PC-9 (cell line): Measurements from ENCODE around the gene LPAR4. TPM values are rescaled to one million over a fixed set of nuclear protein-coding genes. Genes with fewer than 3 reads are reported as not detected.
"Not testable (repeated sequence)": the region's sequence is repeated elsewhere in the genome, so short reads cannot be mapped to it uniquely, and the experiment has no call there.

Experiments
- BruUV-seq: library from RNA; stranded (reverse); fragments of 400-500 nt; replicated peaks from 2 replicates; lab custom pipeline; 2021; lab: Mats Ljungman, UMichigan
- CTCF ChIA-PET: fragments of 300-600 bp; sonication (Branson Sonifier 250); formaldehyde crosslinking; loops from one replicate; lab custom pipeline; 2022; ENCODE audit warnings: antibody characterized with exemption; lab: Charles Lee
- POLR2A ChIA-PET: fragments of 300-600 bp; sonication (Branson Sonifier 250); formaldehyde crosslinking; loops from one replicate; lab custom pipeline; 2022; ENCODE audit warnings: antibody characterized with exemption; ENCODE audit not compliant: unreplicated experiment; lab: Charles Lee
- DNase-seq, 2 experiments: peaks; one replicate each; pipeline versions ENCODE4 v3.0.0 to v3.0.0-alpha.2; 2015 to 2022; ENCODE audit warnings: mixed read lengths in 1 of 2
- H2AFZ ChIP-seq: fragments of 200-600 bp; sonication (generic); 2 replicates; pipeline ENCODE4 v1.8.1; 2017; ENCODE audit warnings: antibody characterized with exemption
- H3F3A ChIP-seq: fragments of 200-600 bp; sonication (generic); 2 replicates; pipeline ENCODE4 v1.8.1; 2017; ENCODE audit warnings: antibody characterized with exemption, mild to moderate bottlenecking, low read depth; ENCODE audit not compliant: insufficient read depth
- H3K27ac ChIP-seq: fragments of 200-600 bp; sonication (generic); 2 replicates; pipeline ENCODE4 v1.6.1; 2016; ENCODE audit warnings: mixed run types
- H3K27me3 ChIP-seq: fragments of 200-600 bp; sonication (generic); 2 replicates; pipeline ENCODE4 v1.6.1; 2016; ENCODE audit warnings: low read depth, mixed run types; ENCODE audit not compliant: insufficient read depth
- H3K36me3 ChIP-seq: fragments of 200-600 bp; sonication (generic); 2 replicates; pipeline ENCODE4 v1.6.1; 2016; ENCODE audit warnings: low read depth, mixed run types
- H3K4me1 ChIP-seq: fragments of 200-600 bp; sonication (generic); replicated peaks from 2 replicates; pipeline ENCODE4 v1.6.1; 2016; ENCODE audit warnings: mixed run types; ENCODE audit not compliant: insufficient read depth
- H3K4me2 ChIP-seq: fragments of 200-600 bp; sonication (generic); 2 replicates; pipeline ENCODE4 v1.6.1; 2017; ENCODE audit warnings: mixed run types
- H3K4me3 ChIP-seq: fragments of 200-600 bp; sonication (generic); 2 replicates; pipeline ENCODE4 v1.6.1; 2016; ENCODE audit warnings: mixed run types
- H3K79me2 ChIP-seq: fragments of 200-600 bp; sonication (generic); 2 replicates; pipeline ENCODE4 v1.6.1; 2017; ENCODE audit warnings: low read depth, mixed run types
- H3K9me2 ChIP-seq: fragments of 200-600 bp; sonication (generic); 2 replicates; pipeline ENCODE4 v1.8.1; 2017; ENCODE audit warnings: mild to moderate bottlenecking; ENCODE audit not compliant: insufficient read depth
- H3K9me3 ChIP-seq: fragments of 200-600 bp; sonication (generic); 2 replicates; pipeline ENCODE4 v1.8.1; 2016; ENCODE audit warnings: low read depth; ENCODE audit not compliant: insufficient read depth
- H4K20me1 ChIP-seq: fragments of 200-600 bp; sonication (generic); 2 replicates; pipeline ENCODE4 v1.8.1; 2017; ENCODE audit not compliant: insufficient read depth
- EZH2 ChIP-seq: fragments of 200-600 bp; sonication (generic); IDR thresholded peaks from 2 replicates; pipeline ENCODE4 v1.8.0; 2017; ENCODE audit warnings: antibody characterized with exemption, low read depth
- intact Hi-C: fragments of 100-400 bp; cut with micrococcal nuclease; formaldehyde crosslinking; loops from one replicate; pipeline ENCODE4 v1.10.0; 2022; ENCODE audit not compliant: unreplicated experiment
- total RNA-seq: library from RNA; stranded (reverse); gene quantifications from 2 replicates; pipeline ENCODE4 v1.2.3, GENCODE V29; 2021
- TF ChIP-seq, protein P1 (sequence below): fragments of 200-600 bp; sonication (generic); conservative IDR thresholded peaks from 2 replicates; pipeline ENCODE4 v1.6.1; 2017; ENCODE audit warnings: mixed run types, antibody characterized with exemption, mild to moderate bottlenecking, moderate library complexity

LPAR4 gene
- total RNA-seq, 1 experiment from 2014 or later, result not detected

DNA sequence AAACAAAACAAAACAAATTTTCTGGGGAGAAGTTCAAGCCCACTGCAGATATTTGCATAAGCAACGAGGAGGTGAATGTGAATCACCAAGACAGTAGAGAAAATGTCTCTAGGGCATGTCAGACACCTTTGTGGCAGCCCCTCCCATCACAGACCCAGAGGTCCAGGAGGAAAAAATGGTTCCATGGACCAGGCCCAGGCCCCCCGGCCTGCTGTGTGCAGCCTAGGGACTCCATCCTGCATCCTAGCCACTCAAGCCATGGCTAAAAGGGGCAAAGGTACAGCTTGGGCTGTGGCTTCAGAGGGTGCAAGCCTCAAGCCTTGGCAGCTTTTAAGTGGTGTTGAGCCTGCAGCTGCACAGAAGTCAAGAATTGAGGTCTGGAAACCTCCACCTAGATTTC, 54.0 kb downstream of the LPAR4 start:
- H3K36me3 ChIP-seq, result no peaks in the 10 kb centered on the region
- no peaks in the 10 kb centered on the region for H3K9me3 ChIP-seq
- H3F3A ChIP-seq, result no peaks in the 10 kb centered on the region
- no peaks in the 10 kb centered on the region for H3K4me1 ChIP-seq
- ChIA-PET CTCF (no interaction called here), POLR2A (no interaction called here)
- H3K27ac ChIP-seq, result no peak overlapping the region
- intact Hi-C loops, result no loop called here
- BruUV-seq, result no TSS peak
- H4K20me1 ChIP-seq, result no peaks in the 10 kb centered on the region
- no peaks in the 10 kb centered on the region for H3K27me3 ChIP-seq
- TF ChIP-seq, protein P1, sequence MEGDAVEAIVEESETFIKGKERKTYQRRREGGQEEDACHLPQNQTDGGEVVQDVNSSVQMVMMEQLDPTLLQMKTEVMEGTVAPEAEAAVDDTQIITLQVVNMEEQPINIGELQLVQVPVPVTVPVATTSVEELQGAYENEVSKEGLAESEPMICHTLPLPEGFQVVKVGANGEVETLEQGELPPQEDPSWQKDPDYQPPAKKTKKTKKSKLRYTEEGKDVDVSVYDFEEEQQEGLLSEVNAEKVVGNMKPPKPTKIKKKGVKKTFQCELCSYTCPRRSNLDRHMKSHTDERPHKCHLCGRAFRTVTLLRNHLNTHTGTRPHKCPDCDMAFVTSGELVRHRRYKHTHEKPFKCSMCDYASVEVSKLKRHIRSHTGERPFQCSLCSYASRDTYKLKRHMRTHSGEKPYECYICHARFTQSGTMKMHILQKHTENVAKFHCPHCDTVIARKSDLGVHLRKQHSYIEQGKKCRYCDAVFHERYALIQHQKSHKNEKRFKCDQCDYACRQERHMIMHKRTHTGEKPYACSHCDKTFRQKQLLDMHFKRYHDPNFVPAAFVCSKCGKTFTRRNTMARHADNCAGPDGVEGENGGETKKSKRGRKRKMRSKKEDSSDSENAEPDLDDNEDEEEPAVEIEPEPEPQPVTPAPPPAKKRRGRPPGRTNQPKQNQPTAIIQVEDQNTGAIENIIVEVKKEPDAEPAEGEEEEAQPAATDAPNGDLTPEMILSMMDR, result no peak
- TF ChIP-seq EZH2, result no peak
- H3K4me3 ChIP-seq, result no peak overlapping the region
- H2AFZ ChIP-seq, result no peak overlapping the region
- H3K79me2 ChIP-seq, result no peaks in the 10 kb centered on the region
- DNase-seq, result no peak
- H3K9me2 ChIP-seq, result no peaks in the 10 kb centered on the region
- H3K4me2 ChIP-seq, result no peak overlapping the region

DNA sequence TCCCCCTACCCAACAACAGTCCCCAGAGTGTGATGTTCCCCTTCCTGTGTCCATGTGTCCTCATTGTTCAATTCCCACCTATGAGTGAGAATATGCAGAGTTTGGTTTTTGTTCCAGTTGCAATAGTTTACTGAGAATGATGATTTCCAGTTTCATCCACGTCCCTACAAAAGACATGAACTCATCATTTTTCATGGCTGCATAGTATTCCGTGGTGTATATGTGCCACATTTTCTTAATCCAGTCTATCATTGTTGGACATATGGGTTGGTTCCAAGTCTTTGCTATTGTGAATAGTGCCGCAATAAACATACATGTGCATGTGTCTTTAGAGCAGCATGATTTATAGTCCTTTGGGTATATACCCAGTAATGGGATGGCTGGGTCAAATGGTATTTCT, 55.0 kb downstream of the LPAR4 start:
- DNase-seq, CTCF ChIA-PET, H3K36me3 ChIP-seq, H3K9me2 ChIP-seq, H3K4me1 ChIP-seq, H2AFZ ChIP-seq, H3K79me2 ChIP-seq, H4K20me1 ChIP-seq, H3F3A ChIP-seq, H3K4me2 ChIP-seq, H3K4me3 ChIP-seq, H3K9me3 ChIP-seq, POLR2A ChIA-PET, intact Hi-C loops, BruUV-seq, H3K27me3 ChIP-seq, H3K27ac ChIP-seq: not testable (repeated sequence)

Other genes with a start within 250 kb of the LPAR4 start
- gene RTL3, start 88.4 kb upstream of the LPAR4 start, total RNA-seq, result not detected in 2 replicates
- gene P2RY10, start 197.7 kb downstream of the LPAR4 start, total RNA-seq, result not detected in 2 replicates